ENCODE data around the gene CCN6. TPM values are rescaled to one million over a fixed set of nuclear protein-coding genes. Genes with fewer than 3 reads are reported as not detected.

Gene CCN6
- total RNA-seq: under 1 TPM in 1 of 2 experiments, not detected in 1; 0.70 TPM

DNA sequence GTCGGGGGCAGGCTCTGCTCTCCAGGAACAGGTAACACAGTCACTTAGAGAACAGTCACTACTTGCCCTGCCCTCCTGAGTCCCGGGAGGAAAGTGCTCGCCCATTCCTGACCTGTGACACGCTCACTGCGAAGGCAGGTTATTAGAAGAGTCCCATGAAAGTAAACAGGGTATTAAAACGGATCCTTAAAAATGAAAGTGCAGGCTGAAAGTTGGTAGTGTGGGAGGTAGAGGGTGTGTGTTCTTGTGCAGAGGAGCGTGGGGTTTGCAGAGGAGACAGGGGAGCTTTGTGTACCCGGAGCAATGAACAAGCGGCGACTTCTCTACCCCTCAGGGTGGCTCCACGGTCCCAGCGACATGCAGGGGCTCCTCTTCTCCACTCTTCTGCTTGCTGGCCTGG is at the start of gene CCN6:
Gene CCN6 (plus strand): TSS at position 104 of the 400 bp plus-strand sequence. CDS start 254 bp downstream, at position 358.
- intact Hi-C loops (cut with micrococcal nuclease): no loop called here
- Mint-ChIP-seq H3K9me3 (no peaks in the 10 kb centered on the region), H3K4me3 (no peak within 1 kb of the TSS), H3K36me3 (no peaks in the 10 kb centered on the region), H3K27me3 (no peaks in the 10 kb centered on the region), H3K27ac (no peak within 1 kb of the TSS), H3K4me1 (ENCODE audit: low read depth) (peaks cover 2% of the 10 kb centered on the region)
- POLR2A ChIA-PET: no interaction called here
- no peak for DNase-seq
- CTCF ChIA-PET: interaction anchor here (1.6 to 1.8 kb wide), 2 partner anchors 11 to 12 kb away, joined by 3 to 8 read pairs; no protein-coding TSS in a partner anchor

DNA sequence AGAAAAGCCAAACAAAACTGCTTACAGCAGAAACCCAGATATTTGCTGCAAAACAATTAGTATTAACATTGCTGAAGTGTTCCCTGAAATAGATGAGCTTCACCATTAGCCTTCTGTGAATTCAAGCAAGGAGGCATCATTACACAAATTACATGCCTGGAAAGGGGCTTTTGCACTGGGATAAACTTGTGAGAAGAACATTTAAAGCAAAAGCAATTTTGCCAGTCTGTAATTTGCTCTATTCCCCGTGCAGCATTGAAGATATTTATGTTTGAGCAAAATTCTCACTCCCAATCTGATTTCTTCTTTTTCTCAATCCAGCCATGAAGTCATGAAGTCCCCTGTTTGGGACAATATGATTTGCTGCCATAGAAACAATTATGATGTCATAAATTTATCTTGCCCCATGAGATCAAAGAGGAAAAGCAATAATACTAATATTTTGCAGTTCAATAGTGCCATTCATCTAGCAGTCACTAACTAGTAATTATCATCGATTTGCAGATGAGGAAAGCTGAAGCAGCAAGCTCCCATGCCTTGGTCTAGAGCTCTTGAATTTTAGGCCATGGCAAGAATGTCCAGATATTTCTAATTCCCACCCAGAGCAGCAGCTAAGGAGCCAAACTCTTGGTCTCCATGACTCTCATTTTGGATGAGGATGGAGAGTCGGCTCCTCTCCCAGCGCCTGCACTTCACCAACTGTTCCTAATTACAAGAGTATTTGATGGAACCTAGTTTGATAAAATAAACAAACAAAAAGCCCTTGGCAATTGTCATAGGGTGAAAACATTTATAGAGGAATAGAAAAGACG is 49.5 kb upstream of the CCN6 start:
- no peak overlapping the region for H3K4me3 Mint-ChIP-seq
- CTCF ChIA-PET: interaction anchor here (1.2 kb wide), 1 partner anchor 15 kb away, joined by 3 read pairs; no protein-coding TSS in a partner anchor
- intact Hi-C loops (cut with micrococcal nuclease): no loop called here
- H3K27me3 Mint-ChIP-seq: no peaks in the 10 kb centered on the region
- no peaks in the 10 kb centered on the region for H3K9me3 Mint-ChIP-seq
- H3K36me3 Mint-ChIP-seq: no peaks in the 10 kb centered on the region
- H3K27ac Mint-ChIP-seq: no peak overlapping the region
- H3K4me1 Mint-ChIP-seq (ENCODE audit: low read depth): peaks cover 20% of the 10 kb centered on the region
- POLR2A ChIA-PET: no interaction called here
- DNase-seq: no peak

DNA sequence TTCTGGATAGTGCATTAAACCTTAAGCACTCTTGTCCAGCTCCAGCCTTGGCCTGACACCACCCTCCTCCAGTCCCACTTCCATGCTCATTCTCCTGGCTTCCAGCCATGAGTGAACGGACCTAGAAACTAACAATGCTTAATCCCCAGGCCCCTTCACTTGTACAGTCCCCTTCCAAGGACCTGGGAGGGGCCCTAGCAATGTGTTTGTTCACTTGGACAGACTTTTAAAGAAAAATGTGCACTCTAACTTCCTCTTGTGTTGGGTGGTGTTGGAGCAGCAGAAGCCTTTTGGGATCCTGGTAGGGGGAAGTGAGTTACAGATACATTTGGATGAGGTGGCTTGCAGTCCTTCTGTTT is 48.9 kb upstream of the CCN6 start:
- no peak for DNase-seq

DNA sequence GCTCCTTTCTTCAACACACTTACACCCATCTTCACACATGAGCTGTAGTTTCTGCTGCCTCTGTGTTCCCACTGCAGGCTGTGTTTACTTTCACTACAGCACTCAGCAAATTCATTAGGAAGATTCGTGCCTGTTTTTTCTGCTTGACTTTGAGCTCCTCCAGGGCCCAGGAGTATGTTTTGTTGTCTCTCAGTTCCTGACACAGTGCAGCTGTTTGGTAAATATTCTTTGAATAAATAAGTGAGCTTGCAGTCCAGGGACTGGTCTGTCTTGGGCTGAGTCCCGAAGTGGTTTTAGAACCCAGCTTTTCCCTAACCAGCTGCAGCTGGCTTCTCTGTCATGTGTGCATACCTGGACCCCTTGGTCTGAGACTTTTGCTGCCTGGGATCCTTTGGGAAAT is 46.6 kb upstream of the CCN6 start:
- CTCF ChIA-PET: interaction anchor here (1.1 to 12.5 kb wide), 3 partner anchors 9 to 31 kb away, joined by 3 to 193 read pairs (median 5); no protein-coding TSS in a partner anchor
- Mint-ChIP-seq H3K4me1 (ENCODE audit: low read depth) (peaks cover 25% of the 10 kb centered on the region), H3K4me3 (no peak overlapping the region), H3K27me3 (no peaks in the 10 kb centered on the region), H3K9me3 (no peaks in the 10 kb centered on the region), H3K27ac (no peak overlapping the region), H3K36me3 (no peaks in the 10 kb centered on the region)
- intact Hi-C loops (cut with micrococcal nuclease): no loop called here
- no peak for DNase-seq
- POLR2A ChIA-PET: no interaction called here

More for the DNA sequence above, 48.9 kb upstream of the CCN6 start:
- Mint-ChIP-seq H3K4me1 (ENCODE audit: low read depth) (peaks cover 20% of the 10 kb centered on the region), H3K27me3 (no peaks in the 10 kb centered on the region), H3K4me3 (no peak overlapping the region), H3K27ac (no peak overlapping the region), H3K9me3 (no peaks in the 10 kb centered on the region), H3K36me3 (no peaks in the 10 kb centered on the region)
- POLR2A ChIA-PET: no interaction called here
- intact Hi-C loops (cut with micrococcal nuclease): no loop called here
- CTCF ChIA-PET: interaction anchor here (1.2 kb wide), 1 partner anchor 15 kb away, joined by 3 read pairs; no protein-coding TSS in a partner anchor

DNA sequence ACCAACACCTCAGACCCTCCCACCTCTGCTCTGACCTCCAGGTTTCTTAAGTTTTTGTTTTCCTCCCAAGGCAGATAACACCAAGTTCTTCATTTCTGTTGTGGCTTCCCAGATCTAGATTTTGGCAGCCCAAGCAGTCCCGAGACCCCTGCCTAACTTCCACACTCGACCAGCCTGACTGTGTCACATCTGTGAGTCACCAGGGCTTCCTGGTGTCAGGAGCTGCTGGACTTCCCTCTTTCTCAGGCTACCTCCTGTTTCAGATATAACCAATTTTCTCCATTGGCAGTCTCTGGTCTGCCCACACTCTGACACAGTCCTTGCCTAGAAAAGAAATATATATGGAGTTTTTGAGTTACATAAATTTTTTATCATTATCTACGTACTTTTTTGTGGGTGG is 46.1 kb upstream of the CCN6 start:
- H3K4me3 Mint-ChIP-seq: no peak overlapping the region
- H3K36me3 Mint-ChIP-seq: no peaks in the 10 kb centered on the region
- ChIA-PET POLR2A (interaction anchor here (1.0 kb wide), 1 partner anchor 10 kb away, joined by 4 read pairs; no protein-coding TSS in a partner anchor), CTCF (interaction anchor here (1.1 to 12.5 kb wide), 5 partner anchors 8 to 156 kb away, joined by 3 to 193 read pairs (median 4); no protein-coding TSS in a partner anchor)
- H3K9me3 Mint-ChIP-seq: no peaks in the 10 kb centered on the region
- DNase-seq: no peak
- no peaks in the 10 kb centered on the region for H3K27me3 Mint-ChIP-seq
- H3K4me1 Mint-ChIP-seq (ENCODE audit: low read depth): peaks cover 28% of the 10 kb centered on the region
- intact Hi-C loops (cut with micrococcal nuclease): no loop called here
- no peak overlapping the region for H3K27ac Mint-ChIP-seq

DNA sequence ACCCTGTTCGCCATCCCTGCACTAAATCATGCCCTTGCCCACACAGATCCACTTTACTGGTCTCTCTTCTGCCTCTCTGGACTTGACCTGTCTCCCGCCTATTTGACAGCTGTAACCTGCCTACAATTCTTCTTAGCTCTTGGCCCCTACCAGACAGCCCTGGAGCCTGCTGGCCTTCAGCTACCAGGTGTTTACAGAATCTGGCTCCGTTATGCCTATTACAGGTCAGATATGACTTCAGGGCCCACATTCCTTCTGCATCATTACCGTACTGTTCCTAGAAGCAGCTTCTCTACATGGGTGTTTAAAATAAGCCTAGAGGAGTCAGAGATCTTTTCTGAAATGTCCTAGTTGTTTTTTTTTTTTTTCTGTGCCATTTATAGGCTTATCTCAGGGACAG is 45.4 kb upstream of the CCN6 start:
- ChIA-PET CTCF (interaction anchor here (0.8 to 12.5 kb wide), 4 partner anchors 20 to 155 kb away, joined by 3 to 193 read pairs (median 4); no protein-coding TSS in a partner anchor), POLR2A (interaction anchor here (1.0 kb wide), 1 partner anchor 9 kb away, joined by 4 read pairs; no protein-coding TSS in a partner anchor)
- no peak overlapping the region for H3K27ac Mint-ChIP-seq
- intact Hi-C loops (cut with micrococcal nuclease): no loop called here
- H3K9me3 Mint-ChIP-seq: no peaks in the 10 kb centered on the region
- no peaks in the 10 kb centered on the region for H3K27me3 Mint-ChIP-seq
- H3K36me3 Mint-ChIP-seq: no peaks in the 10 kb centered on the region
- H3K4me1 Mint-ChIP-seq (ENCODE audit: low read depth): peaks cover 24% of the 10 kb centered on the region
- no peak for DNase-seq
- H3K4me3 Mint-ChIP-seq: no peak overlapping the region

DNA sequence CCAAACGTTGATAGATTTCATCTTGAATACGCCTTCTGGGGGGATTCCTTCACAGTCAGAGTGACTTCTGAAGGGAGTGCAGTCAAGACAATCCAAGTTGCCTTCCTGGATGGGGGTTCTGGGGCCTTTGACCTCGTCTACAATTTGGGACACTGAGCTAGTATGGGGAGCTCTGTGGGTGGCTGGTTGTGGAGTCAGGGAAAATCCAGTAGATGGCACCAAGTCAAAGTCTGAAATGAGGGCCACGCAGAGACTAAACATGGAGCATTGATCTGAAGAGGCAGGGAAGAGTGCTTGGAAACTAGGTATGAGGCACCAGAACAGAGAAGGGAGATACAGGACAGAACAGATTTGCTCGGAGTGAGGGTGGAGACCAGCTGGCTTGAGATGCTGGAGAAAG is 43.6 kb upstream of the CCN6 start:
- Mint-ChIP-seq H3K36me3 (no peaks in the 10 kb centered on the region), H3K9me3 (no peaks in the 10 kb centered on the region), H3K4me3 (no peak overlapping the region), H3K27me3 (no peaks in the 10 kb centered on the region), H3K4me1 (ENCODE audit: low read depth) (peaks cover 32% of the 10 kb centered on the region), H3K27ac (no peak overlapping the region)
- intact Hi-C loops (cut with micrococcal nuclease): loop anchor here (1.0 to 2.0 kb wide), 3 partner anchors 33 to 153 kb away; partner anchors contain the start of genes FAM229B and TUBE1
- peak; percentile 49 for DNase-seq
- CTCF ChIA-PET: interaction anchor here (0.6 to 12.5 kb wide), 7 partner anchors 10 to 300 kb away, joined by 3 to 193 read pairs (median 7); no protein-coding TSS in a partner anchor
- POLR2A ChIA-PET: interaction anchor here (0.7 kb wide), 1 partner anchor 512 kb away, joined by 3 read pairs; no protein-coding TSS in a partner anchor

DNA sequence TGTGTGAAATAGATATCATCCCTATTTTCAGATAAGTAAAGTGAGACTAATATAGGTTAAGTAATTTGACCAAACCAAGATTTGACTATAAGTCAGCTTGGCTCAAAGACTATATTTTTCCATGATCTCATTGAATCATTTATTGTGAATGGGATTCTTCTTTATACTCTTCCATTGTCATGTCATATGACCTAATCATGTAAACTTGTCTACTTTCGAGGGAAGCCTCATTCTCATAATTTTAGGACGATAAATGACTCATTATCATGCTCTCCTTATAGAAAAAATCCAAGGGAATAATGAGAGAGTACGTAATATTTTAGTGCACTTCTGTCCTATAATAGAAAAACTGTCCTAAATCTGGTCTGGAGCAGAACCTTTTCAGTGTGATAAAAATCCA is 40.9 kb upstream of the CCN6 start:
- Mint-ChIP-seq H3K36me3 (no peaks in the 10 kb centered on the region), H3K9me3 (no peaks in the 10 kb centered on the region), H3K27me3 (no peaks in the 10 kb centered on the region), H3K4me3 (no peak overlapping the region), H3K4me1 (ENCODE audit: low read depth) (peaks cover 55% of the 10 kb centered on the region), H3K27ac (no peak overlapping the region)
- ChIA-PET POLR2A (no interaction called here), CTCF (interaction anchor here (0.7 to 12.5 kb wide), 2 partner anchors 16 to 26 kb away, joined by 6 to 193 read pairs; no protein-coding TSS in a partner anchor)
- intact Hi-C loops (cut with micrococcal nuclease): no loop called here
- no peak for DNase-seq

DNA sequence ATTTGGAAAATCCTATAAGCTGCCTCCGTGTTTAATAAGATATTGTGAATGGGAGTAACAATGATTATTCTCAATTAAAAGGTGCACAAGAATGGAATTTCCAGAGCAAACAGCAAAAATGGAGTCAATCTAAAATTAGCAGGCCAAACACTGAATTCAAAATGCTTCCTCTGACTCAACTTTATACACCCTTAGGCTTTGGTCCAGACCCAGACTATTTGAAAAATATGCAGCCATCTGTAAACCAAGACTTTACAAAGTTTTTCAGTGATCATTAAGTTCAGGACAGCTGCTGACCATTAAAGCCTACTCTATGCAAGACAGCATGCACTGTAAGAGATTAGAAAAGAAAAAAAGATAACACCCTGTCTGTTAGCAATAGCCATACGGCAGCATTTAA is 39.4 kb upstream of the CCN6 start:
- CTCF ChIA-PET: interaction anchor here (0.7 to 12.5 kb wide), 5 partner anchors 14 to 241 kb away, joined by 3 to 193 read pairs (median 3); partner anchors contain the start of genes FAM229B and TUBE1
- Mint-ChIP-seq H3K27me3 (no peaks in the 10 kb centered on the region), H3K4me3 (no peak overlapping the region), H3K36me3 (no peaks in the 10 kb centered on the region), H3K9me3 (no peaks in the 10 kb centered on the region), H3K27ac (no peak overlapping the region), H3K4me1 (ENCODE audit: low read depth) (peaks cover 60% of the 10 kb centered on the region)
- no peak for DNase-seq
- intact Hi-C loops (cut with micrococcal nuclease): no loop called here
- POLR2A ChIA-PET: interaction anchor here (0.6 kb wide), 1 partner anchor 21 kb away, joined by 3 read pairs; no protein-coding TSS in a partner anchor

DNA sequence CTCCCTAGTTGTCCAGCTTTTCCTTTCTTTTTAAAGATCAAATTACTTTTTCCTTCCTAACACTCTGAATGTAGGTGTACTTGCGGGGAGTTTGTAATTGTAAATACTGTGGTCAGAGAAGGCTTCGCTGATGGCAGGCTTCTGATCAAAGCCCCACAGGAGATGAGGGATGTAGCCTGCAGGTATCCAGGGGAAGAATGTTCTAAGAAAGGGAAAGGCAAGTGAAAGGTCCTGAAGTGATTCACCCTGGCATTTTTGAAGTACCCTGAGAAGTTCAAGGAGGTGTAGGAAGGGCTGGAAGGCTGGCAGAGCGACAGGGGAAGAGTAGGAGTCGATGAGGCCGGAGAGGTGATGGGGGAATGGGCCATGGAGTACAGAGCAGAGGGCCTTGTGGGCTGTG is 38.2 kb upstream of the CCN6 start:
- Mint-ChIP-seq H3K27me3 (no peaks in the 10 kb centered on the region), H3K4me1 (ENCODE audit: low read depth) (peaks cover 58% of the 10 kb centered on the region), H3K36me3 (no peaks in the 10 kb centered on the region), H3K27ac (peak overlapping the region; percentile 90), H3K4me3 (peak overlapping the region; percentile 47), H3K9me3 (no peaks in the 10 kb centered on the region)
- ChIA-PET POLR2A (interaction anchor here (0.9 to 3.2 kb wide), 8 partner anchors 13 to 252 kb away, joined by 3 to 20 read pairs (median 9); partner anchors contain the start of genes FAM229B and TUBE1), CTCF (interaction anchor here (0.9 to 12.5 kb wide), 7 partner anchors 8 to 306 kb away, joined by 3 to 193 read pairs (median 5); no protein-coding TSS in a partner anchor)
- intact Hi-C loops (cut with micrococcal nuclease): loop anchor here (1.0 to 2.0 kb wide), 7 partner anchors 21 to 529 kb away; no protein-coding TSS in a partner anchor
- DNase-seq: no peak

DNA sequence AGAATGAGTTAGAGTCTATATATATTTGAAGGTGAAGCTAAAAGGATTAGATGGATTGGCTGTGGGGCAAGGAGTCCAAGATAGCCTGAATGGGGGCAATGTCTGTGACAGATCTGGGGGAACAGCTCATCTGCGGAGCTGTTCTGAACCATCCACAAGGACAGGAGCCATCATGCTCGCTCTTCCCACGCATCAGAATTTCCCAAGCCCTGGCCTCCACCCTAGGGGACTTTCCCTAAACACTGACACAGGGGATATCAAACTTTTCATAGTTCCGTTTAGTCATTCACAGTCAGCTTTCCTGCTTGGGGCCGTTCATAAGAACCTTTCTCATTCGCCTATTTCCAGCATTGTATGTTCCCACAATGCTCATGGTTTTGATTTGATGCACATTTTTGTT is 37.6 kb upstream of the CCN6 start:
- ChIA-PET POLR2A (interaction anchor here (0.5 to 3.2 kb wide), 12 partner anchors 10 to 255 kb away, joined by 3 to 20 read pairs (median 4); partner anchors contain the start of genes FAM229B and TUBE1), CTCF (interaction anchor here (0.8 to 12.5 kb wide), 9 partner anchors 9 to 306 kb away, joined by 3 to 193 read pairs (median 6); no protein-coding TSS in a partner anchor)
- Mint-ChIP-seq H3K27me3 (no peaks in the 10 kb centered on the region), H3K4me3 (peak overlapping the region; percentile 47), H3K4me1 (ENCODE audit: low read depth) (peaks cover 58% of the 10 kb centered on the region), H3K27ac (peak overlapping the region; percentile 90), H3K36me3 (no peaks in the 10 kb centered on the region), H3K9me3 (no peaks in the 10 kb centered on the region)
- intact Hi-C loops (cut with micrococcal nuclease): loop anchor here (1.0 to 2.0 kb wide), 7 partner anchors 20 to 530 kb away; no protein-coding TSS in a partner anchor
- DNase-seq: peak; percentile 89
